Fibroblast of pulmonary artery (primary cell): Measurements from ENCODE around the gene TBXAS1.
"Not testable (repeated sequence)": the region's sequence is repeated elsewhere in the genome, so short reads cannot be mapped to it uniquely, and the experiment has no call there.

Source experiments
- DNase-seq: peaks from one replicate; pipeline ENCODE4 v3.0.0-alpha.2; 2010; ENCODE audit warnings: low read depth
- H3K4me3 ChIP-seq: replicated peaks from 2 replicates; pipeline ENCODE4 v1.5.1; 2011; ENCODE audit warnings: low read depth, mild to moderate bottlenecking, control low read depth, low read length, moderate library complexity
- CTCF ChIP-seq: IDR thresholded peaks from 2 replicates; pipeline ENCODE4 v1.5.1; 2011; ENCODE audit warnings: mild to moderate bottlenecking, control low read depth, low read length, inconsistent platforms; ENCODE audit errors: missing control alignments

TBXAS1 gene

DNA sequence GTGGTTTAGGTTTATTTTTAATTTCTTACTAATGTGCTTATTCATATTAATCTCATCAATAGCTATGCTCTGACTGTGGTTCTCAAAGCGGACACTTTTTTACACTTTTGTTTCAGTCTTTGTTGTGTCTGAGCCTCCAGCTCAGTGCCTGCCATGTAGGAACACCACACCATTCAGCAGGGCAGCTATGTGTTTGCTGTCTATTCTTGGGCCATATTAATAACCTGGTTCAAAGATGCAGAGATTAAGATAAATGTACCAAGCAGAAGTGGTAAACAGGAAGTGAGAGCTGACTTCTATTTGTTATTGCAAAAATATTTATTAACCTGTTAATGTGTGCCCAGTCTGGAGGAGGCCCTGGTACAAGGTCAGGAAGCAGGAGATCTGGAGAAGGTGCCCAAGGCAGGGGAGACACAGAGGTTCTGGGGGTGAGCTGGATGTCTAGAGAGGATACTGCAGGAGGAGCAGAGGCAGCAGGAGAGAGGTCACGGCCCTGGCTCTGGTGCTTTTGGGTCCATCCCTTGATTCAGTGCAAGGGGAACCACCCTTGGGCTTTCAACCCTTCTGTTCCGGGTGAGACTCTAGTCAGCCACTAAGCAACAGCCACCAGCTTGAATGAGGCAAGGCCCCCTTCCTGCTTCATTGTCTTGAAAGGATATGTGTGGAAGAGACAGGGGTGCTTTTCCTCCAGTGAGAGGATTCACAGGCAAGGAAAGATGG lies 1.9 kb downstream of the TBXAS1 start:
- H3K4me3 ChIP-seq: no peak overlapping the region
- no peak for TF ChIP-seq CTCF
- DNase-seq: no peak

DNA sequence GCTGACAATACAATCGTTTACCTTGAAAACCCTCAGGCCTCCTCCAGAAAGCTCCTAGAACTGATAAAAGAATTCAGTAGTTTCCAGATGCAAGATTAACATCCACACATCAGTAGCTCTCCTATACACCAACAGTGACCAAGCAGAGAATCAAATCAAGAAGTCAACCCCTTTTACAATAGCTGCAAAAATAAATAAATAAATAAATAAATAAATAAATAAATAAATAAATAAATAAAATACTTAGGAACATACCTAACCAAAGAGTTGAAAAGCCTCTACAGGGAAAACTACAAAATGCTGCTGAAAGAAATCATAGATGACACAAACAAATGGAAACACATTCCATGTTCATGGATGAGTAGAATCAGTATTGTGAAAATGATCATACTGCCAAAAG lies 6.8 kb downstream of the TBXAS1 start:
- not testable (repeated sequence) for H3K4me3 ChIP-seq

DNA sequence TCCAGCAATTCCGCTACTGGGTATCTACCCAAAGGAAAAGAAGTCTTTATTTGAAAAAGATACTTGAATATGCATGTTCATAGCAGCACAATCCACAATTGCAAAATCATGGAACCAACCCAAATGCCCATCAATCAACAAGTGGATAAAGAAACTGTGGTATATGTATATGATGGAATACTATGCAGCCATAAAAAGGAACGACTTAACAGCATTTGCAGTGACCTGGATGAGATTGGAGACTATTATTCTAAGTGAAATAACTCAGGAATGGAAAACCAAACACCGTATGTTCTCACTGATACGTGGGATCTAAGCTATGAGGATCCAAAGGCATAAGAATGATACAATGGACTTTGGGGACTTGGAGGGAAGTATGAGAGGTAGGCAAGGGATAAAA lies 8.2 kb downstream of the TBXAS1 start:
- DNase-seq, H3K4me3 ChIP-seq: not testable (repeated sequence)

More for the DNA sequence above, 6.8 kb downstream of the TBXAS1 start:
- not testable (repeated sequence) for DNase-seq

GRCh38 chr7:139838276-139838675 lies 9.2 kb downstream of the TBXAS1 start:
- no peak overlapping the region for H3K4me3 ChIP-seq
- no peak for TF ChIP-seq CTCF
- DNase-seq: no peak

- no peak for TF ChIP-seq CTCF
Measured at GRCh38 chr7:139838876-139839275, 9.8 kb downstream of the TBXAS1 start.

DNA sequence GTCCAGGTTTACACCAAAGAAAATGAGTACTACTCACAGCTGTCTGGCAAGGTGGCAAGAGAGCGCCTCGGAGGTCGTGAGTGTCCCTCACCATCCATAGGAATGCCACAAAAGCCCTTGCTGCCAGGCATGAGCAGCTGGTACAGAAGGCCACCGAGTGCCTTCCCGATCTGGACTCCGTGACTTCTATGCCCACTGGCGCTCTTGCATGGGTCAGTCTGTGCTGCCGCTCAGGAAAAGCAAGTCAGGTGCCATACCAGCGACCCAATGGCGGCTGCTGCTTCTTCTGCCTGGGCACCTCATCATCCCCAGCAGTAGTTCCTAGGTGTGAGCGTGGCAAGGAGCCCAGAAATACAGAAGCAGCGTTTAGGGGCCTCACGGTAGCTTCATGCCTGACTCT lies 11.7 kb downstream of the TBXAS1 start:
- no peak for DNase-seq
- no peak for TF ChIP-seq CTCF
- no peak overlapping the region for H3K4me3 ChIP-seq

More at GRCh38 chr7:139838876-139839275, 9.8 kb downstream of the TBXAS1 start:
- DNase-seq: no peak
- H3K4me3 ChIP-seq: no peak overlapping the region

DNA sequence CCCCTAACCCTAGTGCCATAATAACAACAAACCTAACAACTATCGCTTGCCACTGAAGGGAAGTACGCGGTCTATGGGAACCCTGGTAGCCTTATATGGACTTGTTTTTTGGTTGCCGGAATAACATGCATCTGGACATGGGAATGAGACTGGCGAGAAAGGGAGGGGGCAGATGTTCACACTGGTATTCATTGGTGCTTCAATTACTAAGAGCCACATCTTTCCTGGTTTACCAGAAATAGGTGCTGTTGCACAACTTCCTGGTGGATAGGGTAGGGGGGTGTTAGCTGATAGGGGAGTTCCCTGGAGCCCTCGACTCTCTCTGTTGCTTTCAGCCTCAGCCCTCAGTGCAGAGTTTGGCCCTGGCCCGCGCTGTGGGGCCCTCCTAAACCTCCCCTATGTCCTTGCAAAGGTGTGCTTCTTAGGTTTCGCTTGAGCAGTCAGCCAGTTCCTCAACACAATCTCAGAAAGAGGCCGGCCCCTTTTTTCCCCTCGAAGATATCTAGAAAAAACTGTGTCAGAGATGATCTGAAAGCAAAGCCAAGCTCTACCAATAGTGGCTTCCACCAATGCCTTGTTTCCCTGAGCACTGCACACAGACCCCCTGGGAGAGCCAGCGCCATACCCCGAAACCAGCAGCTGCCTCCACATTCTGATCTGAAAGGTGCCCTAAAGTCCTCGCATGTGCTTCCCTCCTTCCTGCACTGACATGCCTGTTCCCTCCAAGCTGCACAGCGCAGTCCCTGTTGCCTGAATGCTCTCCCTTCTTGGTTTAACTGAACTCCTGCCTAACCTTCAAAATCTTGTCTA lies 13.5 kb downstream of the TBXAS1 start:
- no peak for TF ChIP-seq CTCF
- no peak overlapping the region for H3K4me3 ChIP-seq
- peak; percentile 48 for DNase-seq

- DNase-seq, H3K4me3 ChIP-seq: not testable (repeated sequence)
Measured at GRCh38 chr7:139843211-139843537, 14.1 kb downstream of the TBXAS1 start.
